Islet precursor cell (in vitro differentiated cells): ENCODE results near the gene SNORC.

Experiments
- DNase-seq: peaks from one replicate; pipeline ENCODE4 v3.0.0-alpha.2; 2018

Gene SNORC

DNA sequence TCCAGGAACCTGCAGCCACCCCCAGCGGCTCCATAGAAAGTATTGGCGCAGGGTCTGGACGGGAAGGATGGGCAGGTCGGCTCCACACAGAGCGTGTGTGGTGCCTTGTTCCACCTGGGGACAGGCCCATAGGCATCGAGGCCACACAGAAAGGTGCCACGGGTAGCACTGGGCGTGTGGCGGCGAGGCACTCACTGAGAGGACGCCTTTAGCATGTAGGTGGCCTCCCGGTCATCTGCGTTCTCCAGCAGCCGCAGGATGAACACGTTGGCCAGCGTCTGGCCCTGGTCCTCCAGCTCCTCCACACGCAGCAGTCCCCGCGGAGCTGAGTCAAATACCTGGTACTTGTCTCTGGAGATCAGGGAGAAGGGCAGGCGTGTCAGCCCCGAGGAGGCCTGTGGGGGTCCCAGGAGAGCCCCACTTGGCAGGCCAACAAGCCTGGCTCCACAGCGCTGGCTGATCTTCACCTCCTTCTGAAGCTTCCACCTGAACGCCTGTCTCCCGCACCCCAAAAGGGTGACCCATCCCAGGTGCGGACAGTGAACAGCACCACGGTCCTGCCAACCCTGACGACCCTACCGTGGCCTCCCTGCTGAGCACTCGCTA, 13.2 kb downstream of the SNORC start:
- no peak for DNase-seq

- no peak for DNase-seq
These were observed 13.9 kb downstream of the SNORC start for GRCh38 chr2:232884001-232884421.

GRCh38 chr2:232884549-232885263, 14.6 kb downstream of the SNORC start:
- peak; percentile 42 for DNase-seq

DNA sequence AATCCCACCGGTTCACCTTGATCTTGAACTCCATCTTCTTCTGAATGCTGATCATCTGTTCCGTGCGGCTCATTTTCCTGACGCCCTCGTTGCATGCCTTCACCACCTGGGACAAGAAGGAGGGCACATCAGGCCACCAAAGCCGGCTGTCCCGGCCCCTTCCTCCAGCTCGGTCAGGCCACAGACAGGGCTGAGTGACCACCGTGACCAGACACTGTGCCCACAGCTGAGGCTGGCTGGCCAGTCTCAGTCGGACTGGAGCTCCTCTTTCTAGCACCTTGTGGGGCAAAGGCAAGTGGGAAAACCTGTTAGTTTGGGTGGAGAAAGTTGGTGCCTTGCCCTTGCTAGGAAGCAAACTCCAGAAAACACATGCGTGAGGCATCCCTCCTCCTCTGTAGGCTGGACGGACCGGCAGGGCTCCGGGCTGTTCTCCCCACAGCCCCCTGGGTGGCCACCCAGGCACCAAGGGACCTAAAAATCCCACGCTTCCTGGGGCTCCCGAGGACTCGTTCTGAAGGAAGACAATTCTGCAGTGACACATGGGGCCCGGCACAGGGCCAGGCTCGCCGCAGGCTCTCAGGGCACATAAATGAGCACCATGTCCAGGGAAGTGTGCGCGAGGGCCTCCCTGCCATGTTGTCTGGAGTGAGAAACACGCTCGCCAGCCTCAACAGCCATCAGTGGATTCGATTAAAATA, 15.3 kb downstream of the SNORC start:
- DNase-seq = peak; percentile 48

GRCh38 chr2:232886176-232886575, 16.1 kb downstream of the SNORC start:
- DNase-seq = peak; percentile 22

DNA sequence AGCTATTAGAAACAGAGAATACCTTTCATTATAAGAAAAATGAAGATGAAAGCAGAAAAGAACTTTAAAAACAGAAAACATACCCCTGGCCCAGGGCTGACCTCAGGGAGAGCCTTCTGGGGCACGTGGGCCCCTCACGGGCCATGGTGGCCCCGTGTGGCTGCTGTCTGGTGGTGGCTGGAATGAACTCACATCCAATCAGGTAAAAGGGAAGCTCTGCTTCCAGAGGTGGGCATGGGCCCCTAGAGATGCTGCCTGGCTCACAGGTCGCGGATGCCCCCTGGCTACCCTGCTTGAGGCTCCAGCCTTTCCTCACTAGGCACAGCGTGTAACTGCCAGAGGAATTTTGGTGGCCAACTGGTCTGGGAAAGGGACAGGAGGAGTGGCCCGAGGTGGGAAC, 16.6 kb downstream of the SNORC start:
- no peak for DNase-seq

GRCh38 chr2:232887171-232887850, 17.2 kb downstream of the SNORC start:
- peak; percentile 78 for DNase-seq

DNA sequence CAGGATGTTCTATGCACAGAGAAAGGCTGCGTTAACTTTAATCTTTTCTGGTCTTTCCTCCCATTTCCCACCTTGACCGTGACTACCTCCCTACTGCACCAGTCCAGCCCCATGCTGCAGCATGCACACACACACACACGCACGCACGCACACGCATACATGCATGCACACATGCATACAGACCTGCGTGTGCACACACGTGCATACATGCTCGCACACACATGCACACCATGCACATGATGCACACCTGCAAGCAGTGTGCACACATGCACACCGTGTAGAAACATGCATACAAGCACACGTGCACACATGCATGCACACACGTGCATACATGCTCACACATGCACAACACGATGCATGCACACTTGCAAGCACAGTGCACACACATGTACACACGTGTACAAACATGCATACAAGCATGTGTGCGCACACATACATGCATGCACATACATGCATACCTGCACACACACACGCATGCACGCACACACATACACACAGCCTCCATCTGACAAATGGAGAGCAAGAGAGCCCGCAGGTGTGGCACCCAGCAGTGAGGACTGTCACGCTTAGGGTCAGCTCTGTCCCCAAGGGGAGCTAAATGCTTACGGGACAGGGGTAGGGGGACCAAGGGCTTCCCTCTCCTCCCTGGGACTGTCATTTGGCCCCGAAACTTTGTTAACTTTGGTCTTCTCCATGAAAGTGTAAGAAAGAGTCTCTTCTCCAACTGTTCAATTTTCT, 18.2 kb downstream of the SNORC start:
- DNase-seq = peak; percentile 27

DNA sequence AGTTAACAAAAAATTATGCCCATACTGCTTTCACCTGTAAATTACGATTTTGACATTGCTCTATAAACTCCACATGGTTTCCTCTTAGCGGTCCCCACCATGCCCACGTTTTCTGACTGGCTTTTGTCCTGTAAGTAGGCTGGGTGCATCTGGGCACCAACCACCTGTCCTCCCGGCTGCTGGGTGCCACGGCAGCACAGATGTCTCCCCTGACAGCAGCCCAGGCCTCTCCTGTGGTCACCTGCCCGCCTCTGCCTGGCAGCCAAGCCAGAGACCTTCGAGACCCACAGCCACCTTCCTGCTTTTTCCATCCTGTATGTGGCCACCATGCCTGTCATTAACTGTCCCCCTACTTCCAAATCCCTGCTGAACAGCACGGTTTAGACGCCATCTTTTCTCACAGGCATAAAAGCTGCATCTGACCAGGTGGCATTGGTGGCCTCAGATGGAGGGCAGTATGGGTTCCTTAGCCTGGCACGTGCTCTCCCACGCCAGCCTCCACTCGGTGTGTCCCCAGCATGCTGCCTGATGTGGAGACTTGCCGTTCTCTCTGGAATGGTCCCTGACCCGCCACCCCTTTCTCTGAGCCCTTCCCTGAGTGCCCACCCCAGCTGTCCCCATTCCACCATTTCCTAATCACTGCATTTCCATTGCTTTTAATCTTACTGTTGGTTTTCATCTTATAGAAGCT, 18.9 kb downstream of the SNORC start:
- peak; percentile 25 for DNase-seq

GRCh38 chr2:232889876-232890401, 19.9 kb downstream of the SNORC start:
- DNase-seq = peak; percentile 38

DNA sequence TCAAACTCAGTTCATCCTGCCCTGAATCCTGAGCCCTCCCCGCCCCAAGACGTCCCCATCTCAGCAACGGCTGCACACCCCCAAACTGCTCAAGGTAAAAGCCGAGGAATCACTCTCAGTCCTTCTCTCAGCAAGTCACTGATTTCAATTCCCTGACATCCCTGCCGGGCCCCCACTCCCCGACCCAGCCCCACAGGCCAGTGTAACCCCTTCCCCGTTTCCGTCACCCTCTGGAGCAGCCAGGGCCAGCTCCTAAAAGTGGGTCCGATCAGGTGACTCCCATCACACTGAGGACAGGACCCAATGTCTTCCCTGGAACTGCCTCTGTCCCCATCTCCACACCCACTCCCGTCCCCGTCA, 20.5 kb downstream of the SNORC start:
- DNase-seq = no peak

DNA sequence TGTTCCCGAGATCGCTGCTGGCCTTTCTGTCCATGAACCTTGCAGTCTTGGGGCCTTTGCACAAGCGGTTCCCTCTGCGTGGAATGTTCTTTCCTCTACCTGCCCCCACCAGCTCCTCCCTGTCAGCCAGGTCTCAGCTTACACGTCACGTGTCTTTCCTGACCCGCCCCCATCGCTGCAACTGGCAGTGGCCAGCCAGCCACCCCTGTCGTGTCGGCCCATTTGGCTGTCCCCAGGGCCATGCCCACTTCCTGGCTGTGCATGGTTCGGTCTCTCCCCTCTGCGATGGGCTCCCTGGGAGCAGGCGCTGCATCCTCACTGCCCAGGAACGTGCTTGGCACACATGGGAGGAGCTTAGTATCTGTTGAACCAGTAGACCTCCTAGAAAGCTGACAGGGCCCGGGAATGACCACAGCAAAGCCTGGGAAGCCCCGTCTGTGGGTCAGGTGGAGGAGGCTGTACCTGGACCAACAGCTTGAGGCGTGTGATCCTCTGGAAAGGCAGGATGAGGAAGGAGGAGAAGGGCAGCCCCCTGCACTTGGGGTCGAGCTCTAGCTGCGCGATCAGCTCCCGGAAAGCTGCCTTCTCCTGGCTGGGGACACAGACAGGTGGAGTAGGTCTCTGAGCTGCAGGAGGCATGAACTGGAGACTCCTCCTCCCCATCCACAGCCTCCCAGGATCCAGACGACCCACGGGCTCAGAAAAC, 21.0 kb downstream of the SNORC start:
- DNase-seq = peak; percentile 89

- DNase-seq = peak; percentile 35
These were observed 21.6 kb downstream of the SNORC start for GRCh38 chr2:232891621-232892071.

GRCh38 chr2:232892221-232892620, 22.2 kb downstream of the SNORC start:
- DNase-seq = peak; percentile 22

- peak; percentile 45 for DNase-seq
These were observed 22.8 kb downstream of the SNORC start for GRCh38 chr2:232892843-232893242.

- DNase-seq = peak; percentile 46
These were observed 23.8 kb downstream of the SNORC start for GRCh38 chr2:232893834-232894233.

- peak; percentile 46 for DNase-seq
These were observed 24.2 kb downstream of the SNORC start for GRCh38 chr2:232894251-232894650.

DNA sequence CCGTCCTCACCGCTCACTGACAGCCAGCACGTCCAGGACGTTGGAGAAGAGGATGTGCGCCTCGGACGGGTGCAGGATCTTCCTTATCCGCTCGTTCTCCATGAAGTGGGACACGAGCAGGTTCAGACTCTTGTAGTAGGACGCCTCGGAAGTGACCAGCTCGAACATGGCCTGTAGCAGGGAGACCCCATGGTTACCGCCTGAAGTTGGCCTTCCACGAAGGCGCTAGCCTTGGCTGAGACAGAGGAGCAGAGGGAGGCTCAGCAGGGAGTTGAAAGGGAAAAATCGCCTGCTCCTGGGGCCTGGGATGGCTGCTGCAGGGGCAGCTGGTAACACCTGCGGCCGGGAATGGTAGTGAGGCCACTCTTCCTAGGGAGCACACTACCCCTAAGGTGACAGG, 24.7 kb downstream of the SNORC start:
- DNase-seq = no peak

- no peak for DNase-seq
These were observed 26.0 kb downstream of the SNORC start for GRCh38 chr2:232896111-232896510.

- DNase-seq = no peak
These were observed 26.9 kb downstream of the SNORC start for GRCh38 chr2:232896720-232897597.
